Measurements from ENCODE around the gene TXNRD1.

TXNRD1 gene

DNA sequence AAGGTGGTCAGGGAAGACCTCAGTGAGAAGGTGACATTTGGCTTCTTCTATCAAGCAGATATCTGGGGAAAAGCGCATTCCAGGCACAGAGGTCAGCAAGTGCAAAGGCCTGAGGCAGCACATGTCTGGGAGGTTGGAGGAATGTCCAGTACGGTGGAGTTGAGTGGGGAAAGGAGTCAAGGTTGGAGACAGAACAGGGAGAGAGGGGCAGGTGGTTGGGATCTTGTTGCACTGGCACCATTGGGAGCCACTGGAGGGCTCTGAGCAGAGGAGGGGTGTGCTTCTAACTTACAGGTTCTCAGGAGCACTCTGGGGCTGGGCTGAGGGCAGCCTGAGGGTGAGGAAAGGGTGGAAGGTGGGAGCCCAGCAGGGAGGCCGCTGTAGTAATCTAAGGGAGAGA, 140.1 kb downstream of the TXNRD1 start:
- TF ChIP-seq EZH2phosphoT487 (IDR thresholded peaks at IDR 0.05; ENCODE audit: low read depth) (no peak), CTCF (IDR thresholded peaks at IDR 0.05; ENCODE audit: low read depth, low read length) (no peak)

DNA sequence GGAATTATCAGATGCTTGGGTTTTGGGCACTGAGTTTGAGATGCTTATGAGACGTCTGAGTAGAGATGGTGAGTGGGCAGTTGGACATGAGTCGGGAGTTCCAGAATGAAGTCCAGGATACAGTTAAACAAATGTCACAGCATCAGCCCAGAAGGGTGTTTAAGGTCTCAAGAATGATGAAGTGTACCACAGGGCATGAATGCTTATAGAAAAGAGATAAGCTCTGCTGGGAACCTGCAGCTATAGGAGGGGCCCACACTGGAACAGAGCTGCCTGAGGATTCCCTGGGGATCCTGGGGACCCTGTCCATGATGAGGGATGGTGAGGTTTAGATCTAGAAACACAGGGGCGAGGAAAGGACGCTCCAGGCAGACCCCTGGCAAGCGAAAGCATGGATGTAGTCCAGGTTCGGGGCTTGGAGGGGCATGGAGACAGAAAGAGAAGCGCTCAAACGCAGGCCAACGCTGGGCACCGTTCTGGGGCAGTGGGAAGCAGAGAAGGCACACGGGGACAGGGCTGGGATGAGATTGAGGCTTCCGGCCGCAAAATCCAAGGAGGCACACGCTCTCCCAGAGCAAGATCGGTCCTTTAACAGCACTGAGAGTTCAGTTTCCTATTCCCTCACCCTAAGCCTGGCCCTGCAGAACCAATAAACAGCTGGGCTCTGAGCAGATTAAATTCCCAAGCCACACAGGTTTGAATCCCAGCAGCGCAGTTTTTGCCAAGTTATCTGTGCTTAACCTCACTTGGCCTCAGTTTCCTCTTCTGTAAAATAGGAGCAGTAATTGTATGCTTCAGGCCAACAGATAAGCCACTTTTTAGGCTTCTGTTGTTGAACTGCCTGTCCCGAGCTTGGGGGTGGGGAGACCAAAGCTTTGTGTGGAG, 140.9 kb downstream of the TXNRD1 start:
- Histone ChIP-seq H3K36me3 (replicated peaks; ENCODE audit: low read depth, low read length) (peaks cover 14% of the 10 kb centered on the region), H3K4me1 (ENCODE audit: low read length) (no peaks in the 10 kb centered on the region), H3K9ac (ENCODE audit: low read length) (no peak overlapping the region), H3K9me3 (ENCODE audit: insufficient read depth, low read length) (no peaks in the 10 kb centered on the region), H3K79me2 (ENCODE audit: low read length) (no peaks in the 10 kb centered on the region), H2AFZ (ENCODE audit: low read depth, low read length) (no peak overlapping the region), H3K4me3 (ENCODE audit: low read length) (no peak overlapping the region), H3K27ac (ENCODE audit: low read length) (no peak overlapping the region), H3K4me2 (ENCODE audit: low read length) (no peak overlapping the region), H4K20me1 (ENCODE audit: insufficient read depth, low read length) (0 out of 2 replicates have a peak, but pooled peaks cover 2% of the 10 kb centered on the region), H3K27me3 (ENCODE audit: low read depth, low read length) (no peaks in the 10 kb centered on the region)
- TF ChIP-seq CTCF (IDR thresholded peaks at IDR 0.05; ENCODE audit: low read depth, low read length): no peak
- TF ChIP-seq EZH2phosphoT487 (IDR thresholded peaks at IDR 0.05; ENCODE audit: low read depth): no peak

More for the DNA sequence above, 140.1 kb downstream of the TXNRD1 start:
- Histone ChIP-seq H3K4me2 (ENCODE audit: low read length) (no peak overlapping the region), H3K4me3 (ENCODE audit: low read length) (no peak overlapping the region), H3K9me3 (ENCODE audit: insufficient read depth, low read length) (no peaks in the 10 kb centered on the region), H4K20me1 (ENCODE audit: insufficient read depth, low read length) (peaks cover 2% of the 10 kb centered on the region; the same call in 1 of the 2 replicates), H3K27me3 (ENCODE audit: low read depth, low read length) (no peaks in the 10 kb centered on the region), H3K36me3 (replicated peaks; ENCODE audit: low read depth, low read length) (peaks cover 16% of the 10 kb centered on the region), H3K9ac (ENCODE audit: low read length) (no peak overlapping the region), H2AFZ (ENCODE audit: low read depth, low read length) (no peak overlapping the region), H3K4me1 (ENCODE audit: low read length) (no peaks in the 10 kb centered on the region), H3K27ac (ENCODE audit: low read length) (no peak overlapping the region), H3K79me2 (ENCODE audit: low read length) (no peaks in the 10 kb centered on the region)

DNA sequence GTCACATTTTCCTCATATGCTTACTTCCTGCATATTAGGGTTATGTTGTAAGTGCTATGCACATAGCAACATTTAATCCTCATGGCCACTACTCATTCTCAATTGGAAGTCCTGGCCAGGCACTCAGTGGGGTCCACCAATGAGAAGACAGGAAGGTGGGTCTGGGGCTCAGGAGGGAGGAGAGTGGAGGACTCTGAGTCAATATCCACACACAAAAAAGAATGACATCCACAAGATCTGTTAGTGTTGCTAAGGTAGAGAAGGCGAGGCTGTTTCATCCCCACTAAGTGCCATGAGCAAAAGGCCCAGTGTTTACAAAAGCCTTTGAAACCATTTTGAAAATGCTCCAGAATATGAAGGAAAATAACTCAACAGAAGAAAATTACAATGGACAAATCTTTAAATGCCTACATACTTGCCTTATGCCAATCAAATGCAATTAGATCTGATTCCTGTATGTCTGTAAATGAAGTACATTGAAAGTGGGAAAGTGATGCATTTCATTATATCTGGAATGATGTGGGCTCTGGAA, 141.9 kb downstream of the TXNRD1 start:
- Histone ChIP-seq H2AFZ (ENCODE audit: low read depth, low read length) (no peak overlapping the region), H3K4me1 (ENCODE audit: low read length) (no peaks in the 10 kb centered on the region), H3K4me3 (ENCODE audit: low read length) (no peak overlapping the region), H3K9ac (ENCODE audit: low read length) (no peak overlapping the region), H3K27ac (ENCODE audit: low read length) (no peak overlapping the region), H3K4me2 (ENCODE audit: low read length) (no peak overlapping the region), H4K20me1 (ENCODE audit: insufficient read depth, low read length) (0 out of 2 replicates have a peak, but pooled peaks cover 2% of the 10 kb centered on the region), H3K79me2 (ENCODE audit: low read length) (no peaks in the 10 kb centered on the region), H3K36me3 (replicated peaks; ENCODE audit: low read depth, low read length) (peaks cover 8% of the 10 kb centered on the region), H3K27me3 (ENCODE audit: low read depth, low read length) (no peaks in the 10 kb centered on the region), H3K9me3 (ENCODE audit: insufficient read depth, low read length) (no peaks in the 10 kb centered on the region)
- TF ChIP-seq CTCF (IDR thresholded peaks at IDR 0.05; ENCODE audit: low read depth, low read length) (no peak), EZH2phosphoT487 (IDR thresholded peaks at IDR 0.05; ENCODE audit: low read depth) (no peak)

DNA sequence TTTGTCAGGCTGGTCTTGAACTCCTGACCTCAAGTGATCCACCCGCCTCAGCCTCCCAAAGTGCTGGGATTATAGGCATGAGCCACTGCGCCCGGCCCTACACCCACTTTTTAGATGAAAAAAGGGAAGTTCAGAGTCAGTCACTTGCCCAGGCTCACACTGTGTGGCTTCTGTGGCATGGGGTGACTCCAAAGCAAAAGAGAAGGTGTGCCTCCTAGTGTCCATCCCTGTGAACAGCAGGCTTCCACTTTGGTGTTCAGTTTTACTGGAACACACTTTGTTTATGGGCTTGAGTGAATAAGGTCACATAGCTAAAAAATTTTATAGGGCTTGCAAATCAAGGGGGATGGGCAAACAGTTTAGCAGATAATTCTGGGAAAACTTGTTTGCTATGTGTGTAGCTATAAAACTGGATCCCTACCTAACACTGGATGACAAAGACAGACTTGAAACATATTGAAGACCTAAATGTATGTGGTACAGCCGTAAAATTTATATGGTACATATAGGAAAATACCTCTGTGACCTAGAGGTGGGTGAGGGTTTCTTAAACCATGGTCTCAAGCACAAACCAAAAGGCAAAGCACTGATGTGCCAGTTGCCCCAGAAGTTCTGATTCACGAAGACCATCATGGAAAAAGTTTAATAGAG, 142.9 kb downstream of the TXNRD1 start:
- TF ChIP-seq EZH2phosphoT487 (IDR thresholded peaks at IDR 0.05; ENCODE audit: low read depth) (no peak), CTCF (IDR thresholded peaks at IDR 0.05; ENCODE audit: low read depth, low read length) (peak; percentile 86)
- Histone ChIP-seq H3K9me3 (ENCODE audit: insufficient read depth, low read length) (no peaks in the 10 kb centered on the region), H3K27me3 (ENCODE audit: low read depth, low read length) (no peaks in the 10 kb centered on the region), H3K4me3 (ENCODE audit: low read length) (no peak overlapping the region), H3K4me2 (ENCODE audit: low read length) (no peak overlapping the region), H3K79me2 (ENCODE audit: low read length) (no peaks in the 10 kb centered on the region), H3K9ac (ENCODE audit: low read length) (no peak overlapping the region), H3K27ac (ENCODE audit: low read length) (no peak overlapping the region), H2AFZ (ENCODE audit: low read depth, low read length) (no peak overlapping the region), H3K36me3 (replicated peaks; ENCODE audit: low read depth, low read length) (peaks cover 4% of the 10 kb centered on the region), H4K20me1 (ENCODE audit: insufficient read depth, low read length) (0 out of 2 replicates have a peak, but pooled peaks cover 2% of the 10 kb centered on the region), H3K4me1 (ENCODE audit: low read length) (no peaks in the 10 kb centered on the region)

All from OCI-LY3 (cell line).